ENCODE results near the gene TBCCD1. TPM values are rescaled to one million over a fixed set of nuclear protein-coding genes. Genes with fewer than 3 reads are reported as not detected.

Gene TBCCD1
- total RNA-seq, 2 donors from 2014 or later, result 4.0 to 14.0 TPM

- Histone ChIP-seq H3K27me3 (no peaks in the 10 kb centered on the region), H3K4me1 (no peaks in the 10 kb centered on the region), H3K9me3 (no peaks in the 10 kb centered on the region), H3K27ac (no peak overlapping the region), H3K36me3 (replicated peaks in 1 of 2; ENCODE audit: insufficient read depth in 1 of 2, low read depth in 2 of 2) (no peaks in the 10 kb centered on the region), H3K4me3 (no peak overlapping the region)
- WGBS, 2 donors, result 57 to 60% methylated on average over 6 of the region's 6 CpGs
- TF ChIP-seq POLR2A (IDR thresholded peaks at IDR 0.05) (no peak), CTCF (IDR thresholded peaks at IDR 0.05) (no peak)
- no peak for ATAC-seq
- intact Hi-C loops (cut with DNase I), result no loop called here
- DNase-seq, result no peak
Measured at GRCh38 chr3:186519021-186519658, 48.0 kb downstream of the TBCCD1 start.

GRCh38 chr3:186517218-186517617, 49.9 kb downstream of the TBCCD1 start:
- H3K9me3 ChIP-seq, result no peaks in the 10 kb centered on the region
- H3K36me3 ChIP-seq (replicated peaks in 1 of 2; ENCODE audit: insufficient read depth in 1 of 2, low read depth in 2 of 2), result no peaks in the 10 kb centered on the region
- no peak overlapping the region for H3K4me3 ChIP-seq
- no peaks in the 10 kb centered on the region for H3K4me1 ChIP-seq
- no peak for ATAC-seq
- WGBS, 2 donors, result 86 to 93% methylated on average over 4 of the region's 4 CpGs
- intact Hi-C loops (cut with DNase I), result no loop called here
- H3K27ac ChIP-seq, result no peak overlapping the region
- H3K27me3 ChIP-seq, result no peaks in the 10 kb centered on the region
- TF ChIP-seq CTCF (IDR thresholded peaks at IDR 0.05), result no peak
- no peak for TF ChIP-seq POLR2A (IDR thresholded peaks at IDR 0.05)
- no peak for DNase-seq

GRCh38 chr3:186516646-186517045, 50.5 kb downstream of the TBCCD1 start:
- intact Hi-C loops (cut with DNase I), result no loop called here
- no peaks in the 10 kb centered on the region for H3K36me3 ChIP-seq (replicated peaks in 1 of 2; ENCODE audit: insufficient read depth in 1 of 2, low read depth in 2 of 2)
- ATAC-seq (no peak), DNase-seq (no peak)
- WGBS, 2 donors, result 95 to 100% methylated on average over 1 to 2 of the region's 2 CpGs
- no peak overlapping the region for H3K27ac ChIP-seq
- no peak for TF ChIP-seq CTCF (IDR thresholded peaks at IDR 0.05)
- TF ChIP-seq POLR2A (IDR thresholded peaks at IDR 0.05), result no peak
- no peak overlapping the region for H3K4me3 ChIP-seq
- H3K27me3 ChIP-seq, result no peaks in the 10 kb centered on the region
- no peaks in the 10 kb centered on the region for H3K4me1 ChIP-seq
- no peaks in the 10 kb centered on the region for H3K9me3 ChIP-seq

GRCh38 chr3:186515125-186515524, 52.0 kb downstream of the TBCCD1 start:
- H3K27ac ChIP-seq, result no peak overlapping the region
- H3K36me3 ChIP-seq (replicated peaks in 1 of 2; ENCODE audit: insufficient read depth in 1 of 2, low read depth in 2 of 2), result no peaks in the 10 kb centered on the region
- H3K4me3 ChIP-seq, result no peak overlapping the region
- TF ChIP-seq POLR2A (IDR thresholded peaks at IDR 0.05) (no peak), CTCF (IDR thresholded peaks at IDR 0.05) (no peak)
- DNase-seq, result no peak
- H3K4me1 ChIP-seq, result no peaks in the 10 kb centered on the region
- H3K27me3 ChIP-seq, result no peaks in the 10 kb centered on the region
- ATAC-seq, result no peak
- 41 to 55% methylated on average over 4 of the region's 4 CpGs for WGBS, 2 donors
- intact Hi-C loops (cut with DNase I), result no loop called here
- H3K9me3 ChIP-seq, result no peaks in the 10 kb centered on the region

Measured in body of pancreas (tissue), 4 donors.